ENCODE data around the gene BMP4.

The BMP4 gene

GRCh38 chr14:53946404-53947093 is 10.1 kb downstream of the BMP4 start:
- DNase-seq (ENCODE audit: low read depth in 2 of 2) = no peak

DNA sequence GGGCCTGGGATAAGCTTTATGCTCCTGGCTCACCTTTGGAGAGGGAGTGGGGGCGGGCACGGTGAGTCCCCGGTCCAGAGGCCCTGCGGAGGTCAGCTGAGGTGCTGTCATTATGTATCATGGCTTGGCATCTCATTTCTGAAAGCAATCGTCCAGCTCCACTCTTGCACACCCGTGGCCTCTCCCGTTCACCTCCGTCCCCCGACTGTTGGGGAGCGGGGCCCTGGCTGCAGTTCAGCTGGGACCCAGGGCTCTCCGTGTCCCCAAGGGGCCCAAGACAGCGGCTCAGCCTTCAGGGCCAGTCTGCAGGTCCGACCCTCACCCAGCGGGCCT is 10.6 kb downstream of the BMP4 start:
- DNase-seq (ENCODE audit: low read depth in 2 of 2) = no peak

DNA sequence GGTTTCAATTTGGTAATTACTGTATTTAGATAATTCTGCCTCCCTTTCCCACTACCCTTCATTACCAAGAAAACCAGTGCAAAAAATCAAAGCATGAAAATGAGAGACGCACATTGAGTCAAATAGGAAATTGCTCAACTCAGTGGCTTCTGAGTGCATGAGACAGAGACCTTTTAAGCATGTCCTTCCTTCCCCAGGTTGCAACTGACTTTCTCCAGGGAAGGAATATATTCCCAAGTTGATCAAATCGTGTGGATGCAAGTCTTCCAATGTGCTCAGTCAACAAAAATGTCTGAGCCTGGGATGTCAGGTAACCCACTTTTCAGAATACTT is 12.9 kb downstream of the BMP4 start:
- DNase-seq (ENCODE audit: low read depth in 2 of 2) = no peak

DNA sequence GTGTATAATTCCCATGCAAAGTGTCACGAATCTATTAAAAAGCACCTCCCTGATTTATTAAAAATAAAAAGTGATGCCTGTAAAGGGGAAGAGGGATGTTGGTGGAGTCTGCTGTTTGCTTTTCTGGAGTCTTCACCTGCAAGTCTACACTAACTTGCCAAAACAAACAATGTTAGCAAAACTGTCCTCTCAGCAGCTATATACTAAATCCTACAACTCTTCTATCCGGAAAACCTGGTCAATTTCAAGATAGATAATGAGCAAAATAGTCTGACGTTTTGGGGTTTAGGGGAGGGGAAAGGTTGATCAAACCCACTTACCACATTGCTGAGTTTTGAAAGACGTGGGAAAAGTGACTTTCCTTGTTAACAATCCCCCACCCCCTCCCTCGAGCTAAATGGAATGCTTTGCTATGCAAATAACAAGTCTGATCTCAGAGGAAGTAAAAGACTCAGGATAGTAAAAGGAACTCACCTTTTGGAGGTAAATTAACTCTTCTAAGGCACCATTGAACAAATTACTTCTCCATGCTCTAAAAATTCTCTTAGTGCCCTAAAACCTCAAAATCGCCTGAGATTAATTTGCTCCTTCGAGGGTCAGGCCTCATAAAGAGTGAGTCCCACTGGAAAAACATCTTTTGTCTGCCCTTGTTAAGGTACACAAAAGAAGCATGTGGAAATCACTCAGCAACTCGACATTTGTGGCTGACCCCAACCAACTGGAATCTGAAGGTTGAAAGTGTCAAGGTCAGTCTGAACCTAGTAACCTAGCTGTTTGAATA is 13.5 kb downstream of the BMP4 start:
- no peak for DNase-seq (ENCODE audit: low read depth in 2 of 2)

DNA sequence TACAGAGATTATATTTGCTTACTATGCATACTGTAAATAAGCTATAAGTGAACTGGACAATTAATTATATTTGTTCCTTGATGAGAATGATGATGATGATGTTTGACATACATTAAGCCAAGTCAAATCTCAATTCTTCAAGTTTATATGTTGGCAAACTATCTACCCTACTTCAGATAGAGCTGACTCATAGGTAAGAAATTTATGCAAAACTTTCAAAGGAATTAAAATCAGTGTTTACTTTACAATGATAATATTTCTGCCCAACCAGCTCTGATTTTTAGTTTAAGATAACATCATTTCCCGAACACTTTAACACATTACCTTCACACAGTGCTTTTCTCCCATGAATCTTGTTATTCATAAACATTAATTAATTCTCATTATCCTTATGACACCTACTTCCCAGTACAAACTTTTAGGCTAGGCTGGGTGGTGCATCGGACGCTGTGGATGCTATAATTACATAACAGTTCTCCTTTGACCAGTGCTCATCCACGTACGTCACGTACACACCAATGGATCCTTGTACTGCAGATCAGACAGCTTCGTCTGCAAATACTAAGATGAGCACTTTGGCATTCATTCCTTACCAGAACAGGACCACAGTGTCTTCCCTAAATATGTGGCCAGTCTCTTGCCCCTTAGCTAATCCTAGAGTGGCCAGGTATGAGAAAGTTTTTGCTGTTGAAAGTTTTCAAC is 18.3 kb downstream of the BMP4 start:
- DNase-seq (ENCODE audit: low read depth in 2 of 2) = no peak

DNA sequence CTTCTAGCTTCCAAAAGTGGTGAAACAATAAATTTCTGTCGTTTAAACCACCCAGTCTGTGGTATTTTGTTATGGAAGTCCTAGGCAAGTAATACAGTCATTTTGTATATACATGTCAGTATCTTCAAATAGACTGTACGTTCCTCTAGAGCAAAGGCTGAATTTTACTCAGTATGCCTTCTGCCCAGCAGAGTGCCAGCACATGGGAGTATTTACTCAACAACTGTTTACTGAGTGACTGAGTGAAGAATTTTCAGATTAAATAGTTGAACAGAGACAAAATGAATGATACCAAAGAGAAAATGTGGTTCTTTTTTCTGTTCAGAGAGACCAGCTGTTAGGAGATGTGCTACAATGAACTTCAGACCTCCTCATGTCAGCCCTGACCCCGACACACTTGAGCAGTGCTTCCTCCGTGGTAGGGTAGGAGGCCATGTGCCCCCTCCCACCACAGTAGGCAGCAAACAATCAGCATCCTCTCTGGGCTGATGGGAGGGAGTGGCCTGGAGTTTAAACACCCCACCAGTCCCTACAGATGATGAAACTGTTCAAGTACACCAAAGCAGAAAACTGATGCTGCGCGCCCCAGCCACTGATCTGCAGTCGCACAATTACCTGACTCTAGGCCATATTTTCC is 21.7 kb downstream of the BMP4 start:
- no peak for DNase-seq (ENCODE audit: low read depth in 2 of 2)

- DNase-seq (ENCODE audit: low read depth in 2 of 2) = no peak
Observed at GRCh38 chr14:53932966-53933365, 23.7 kb downstream of the BMP4 start.

GRCh38 chr14:53929871-53930715 is 26.5 kb downstream of the BMP4 start:
- no peak for DNase-seq (ENCODE audit: low read depth in 2 of 2)

DNA sequence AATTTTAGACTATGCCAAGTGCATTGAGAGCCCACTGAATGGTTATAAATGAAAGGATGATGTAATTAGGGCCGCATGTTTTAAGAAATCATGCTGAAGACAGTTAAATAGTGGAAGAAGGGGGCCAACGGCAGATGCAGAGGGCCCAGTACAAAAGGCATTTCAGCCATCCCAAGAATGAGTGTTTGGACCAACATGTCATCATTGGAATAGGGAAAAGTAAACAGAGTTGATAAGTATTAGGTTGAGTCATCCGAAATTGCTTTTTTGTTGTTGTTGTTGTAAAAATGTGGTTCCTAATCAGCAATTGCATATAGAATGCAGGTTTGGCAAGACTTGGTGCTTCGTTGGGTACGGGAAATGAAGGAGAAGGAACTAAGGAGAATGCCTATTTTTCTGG is 29.5 kb downstream of the BMP4 start:
- no peak for DNase-seq (ENCODE audit: low read depth in 2 of 2)

GRCh38 chr14:53925201-53925766 is 31.3 kb downstream of the BMP4 start:
- DNase-seq (ENCODE audit: low read depth in 2 of 2) = no peak

- no peak for DNase-seq (ENCODE audit: low read depth in 2 of 2)
Observed at GRCh38 chr14:53924753-53925152, 31.9 kb downstream of the BMP4 start.

DNA sequence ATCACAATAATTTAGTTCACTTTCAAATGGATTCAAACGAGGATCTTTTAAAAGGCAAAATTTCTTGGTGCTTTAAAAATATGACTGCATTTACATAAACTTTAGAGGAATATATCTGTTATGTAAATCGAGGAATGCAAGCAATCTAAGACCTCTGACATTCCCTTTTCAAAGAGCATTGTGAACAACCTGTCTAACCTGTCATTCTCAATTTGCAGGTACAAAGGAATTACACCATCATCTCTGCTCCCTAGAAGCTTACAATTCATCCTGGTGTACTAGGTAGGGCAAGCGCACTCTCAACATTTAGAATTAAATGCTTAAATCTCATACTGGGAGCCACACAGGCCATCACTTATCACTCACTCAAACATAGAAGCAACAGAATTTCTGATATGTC is 35.6 kb downstream of the BMP4 start:
- no peak for DNase-seq (ENCODE audit: low read depth in 2 of 2)

DNA sequence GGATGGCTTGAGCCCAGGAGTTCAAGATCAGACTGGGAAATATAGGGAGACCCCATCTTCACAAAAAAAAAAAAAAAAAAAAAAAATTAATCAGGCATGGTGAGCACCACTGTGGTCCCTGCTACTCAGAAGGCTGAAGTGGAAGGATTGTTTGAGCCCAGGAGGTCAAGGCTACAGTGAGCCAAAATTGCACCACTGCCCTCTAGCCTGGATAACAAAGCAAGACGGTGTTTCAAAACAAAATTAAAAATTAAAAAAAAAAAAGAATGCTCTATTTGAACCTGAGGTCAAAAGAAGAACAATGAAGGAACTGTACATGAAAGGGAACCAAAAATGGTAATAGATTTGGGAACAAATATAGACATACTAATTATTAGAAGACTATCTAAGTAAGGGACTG is 40.4 kb downstream of the BMP4 start:
- DNase-seq (ENCODE audit: low read depth in 2 of 2) = no peak

DNA sequence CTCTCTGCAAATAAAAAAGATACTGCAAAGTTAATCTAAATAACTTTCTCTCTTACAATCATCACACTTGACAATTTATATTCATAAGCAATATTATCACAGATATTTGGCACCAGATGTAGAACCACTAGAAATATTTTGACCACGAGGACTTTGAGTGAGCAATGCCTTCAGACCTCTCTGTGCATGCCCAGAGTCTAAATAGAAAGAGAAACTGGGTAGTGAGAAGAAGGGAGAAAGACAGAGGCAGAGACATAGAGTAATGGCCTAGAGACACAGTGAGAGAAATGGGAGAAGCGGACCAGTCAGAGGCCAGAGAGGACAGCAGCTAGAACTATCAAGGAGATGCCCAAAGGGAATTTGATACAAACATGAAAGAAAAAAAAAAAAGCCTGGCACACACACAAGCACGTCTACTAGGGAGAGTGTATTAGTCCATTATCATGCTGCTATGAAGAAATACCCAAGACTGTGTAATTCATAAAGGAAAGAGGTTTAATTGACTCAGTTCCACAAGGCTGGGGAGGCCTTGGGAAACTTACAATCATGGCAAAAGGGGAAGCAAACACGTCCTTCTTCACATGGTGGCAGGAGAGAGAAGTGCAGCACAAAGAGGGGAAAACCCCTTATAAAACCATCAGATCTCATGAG is 41.1 kb downstream of the BMP4 start:
- DNase-seq (ENCODE audit: low read depth in 2 of 2) = no peak

- DNase-seq (ENCODE audit: low read depth in 2 of 2) = no peak
Observed at GRCh38 chr14:53912021-53912420, 44.6 kb downstream of the BMP4 start.

DNA sequence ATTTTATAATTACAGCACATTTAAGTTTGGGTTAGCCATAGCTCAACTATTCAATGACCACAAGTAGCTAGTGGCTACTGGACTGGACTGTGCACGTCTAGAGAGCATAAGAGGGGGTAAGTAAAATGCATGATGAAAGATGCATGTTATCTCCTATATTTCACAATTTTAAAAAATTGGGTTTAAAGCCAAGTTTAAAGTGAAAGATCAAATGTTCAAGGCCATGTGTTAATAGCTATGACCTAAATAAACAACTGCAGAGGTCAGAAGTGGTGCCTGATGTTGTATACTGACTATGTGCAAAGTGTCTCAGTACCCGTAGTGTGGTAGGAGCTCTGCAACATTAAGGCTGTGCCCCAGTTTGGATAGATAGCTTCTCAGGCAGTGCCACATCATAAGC is 48.2 kb downstream of the BMP4 start:
- DNase-seq (ENCODE audit: low read depth in 2 of 2) = no peak

GRCh38 chr14:53902307-53902706 is 54.3 kb downstream of the BMP4 start:
- DNase-seq (ENCODE audit: low read depth in 2 of 2) = no peak

DNA sequence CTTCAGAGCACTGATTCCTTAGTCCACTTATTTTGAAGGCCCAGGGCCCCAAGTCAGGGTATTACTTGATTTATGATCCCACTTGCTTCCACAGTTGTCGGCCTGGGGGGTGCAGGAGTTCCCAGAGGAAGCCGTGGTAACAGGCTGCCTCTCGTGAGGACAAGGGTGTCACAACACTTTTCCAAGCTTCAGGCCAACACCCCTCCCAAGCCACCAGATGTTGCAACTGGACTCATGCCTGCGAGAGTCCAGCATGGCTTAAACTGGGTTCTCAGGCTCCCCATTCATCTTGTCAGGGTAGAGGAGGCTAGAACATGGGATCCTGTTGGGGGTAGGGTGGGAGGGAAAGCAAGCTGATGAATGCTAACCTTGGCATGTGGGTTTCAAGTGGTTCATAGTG is 56.1 kb downstream of the BMP4 start:
- DNase-seq (ENCODE audit: low read depth in 2 of 2) = no peak
